Measurements from ENCODE around the gene PDCD2L. TPM values are rescaled to one million over a fixed set of nuclear protein-coding genes. Genes with fewer than 3 reads are reported as not detected.

PDCD2L gene
- total and polyA plus RNA-seq, 2 of the 8 experiments (the other 6 are each of a cell fraction or from before 2014, with no cell fraction given) = 51.5 to 78.1 TPM

- CTCF ChIA-PET (ENCODE audit: partially characterized antibody) = interaction anchor here (0.6 kb wide), 1 partner anchor 392 kb away, joined by 3 read pairs; no protein-coding TSS in a partner anchor
- Histone ChIP-seq H4K20me1 (replicated peaks in 1 of 2; ENCODE audit: control insufficient read depth in 1 of 2, insufficient read depth in 2 of 2, low read length in 2 of 2) (peaks cover 1 to 34% of the 10 kb centered on the region in 2 experiments), H2BK15ac (ENCODE audit: low read length) (no peak overlapping the region), H3K18ac (ENCODE audit: extremely low read depth, low read length) (no peak overlapping the region), H3K36me3 (ENCODE audit: control insufficient read depth in 2 of 4, insufficient read depth in 4 of 4, low read length in 3 of 4) (peaks cover 53 to 73% (median 68%) of the 10 kb centered on the region in 4 experiments), H3K9ac (replicated peaks in 1 of 4; ENCODE audit: extremely low read depth in 1 of 4, low read depth in 3 of 4, low read length in 3 of 4) (no peak overlapping the region), H2AFZ (ENCODE audit: low read length) (no peak overlapping the region), H3K79me1 (ENCODE audit: low read depth, low read length) (no peaks in the 10 kb centered on the region; the same call in none of the 2 replicates), H3K27ac (ENCODE audit: low read depth, low read length) (no peak overlapping the region), H3K4me2 (ENCODE audit: insufficient read depth in 1 of 2, low read depth in 2 of 2, low read length in 2 of 2) (no peak overlapping the region), H2BK120ac (replicated peaks; ENCODE audit: low read depth, low read length) (no peak overlapping the region), H4K5ac (ENCODE audit: insufficient read length, low read depth, low read length) (no peak overlapping the region), H4K91ac (replicated peaks; ENCODE audit: insufficient read length, low read length) (no peak overlapping the region), H2AK5ac (ENCODE audit: low read depth, low read length) (no peak overlapping the region), H3K79me2 (ENCODE audit: control insufficient read depth in 1 of 2, insufficient read depth in 2 of 2, low read length in 2 of 2) (no peaks in the 10 kb centered on the region; a peak in 1 of 4 replicates), H3K56ac (replicated peaks; ENCODE audit: insufficient read length, low read depth, low read length) (no peak overlapping the region), H3K23ac (ENCODE audit: insufficient read length) (no peak overlapping the region), H3K4me1 (replicated peaks in 1 of 4; ENCODE audit: control insufficient read depth in 3 of 4, insufficient read depth in 4 of 4, low read length in 3 of 4) (no peaks in the 10 kb centered on the region), H2BK12ac (ENCODE audit: low read depth, low read length) (no peak overlapping the region), H3K4me3 (ENCODE audit: extremely low read depth in 1 of 4, insufficient read depth in 2 of 4, low read depth in 3 of 4, low read length in 4 of 4) (no peak overlapping the region), H3K27me3 (replicated peaks in 1 of 4; ENCODE audit: control insufficient read depth in 3 of 4, extremely low read depth in 1 of 4, insufficient read depth in 3 of 4, low read length in 3 of 4) (no peaks in the 10 kb centered on the region), H3K9me3 (ENCODE audit: insufficient read depth in 2 of 2, low read depth in 1 of 2, low read length in 1 of 2) (no peaks in the 10 kb centered on the region), H4K8ac (ENCODE audit: extremely low read depth, insufficient read depth, low read length) (no peak overlapping the region), H3K14ac (ENCODE audit: insufficient read length) (no peak overlapping the region), H3K23me2 (ENCODE audit: low read depth, low read length) (0 out of 2 replicates have a peak, but pooled peaks cover 2% of the 10 kb centered on the region), H3K4ac (replicated peaks; ENCODE audit: insufficient read length, low read depth, low read length) (no peak overlapping the region), H2BK20ac (ENCODE audit: low read length) (no peak overlapping the region), H2BK5ac (ENCODE audit: low read depth, low read length) (no peak overlapping the region)
- 93% methylated on average over 5 of the region's 5 CpGs; no CpG with 5 or more reads in 1 of the 2 experiments for WGBS, 2 experiments (ENCODE audit: extremely low coverage in 1 of 2, insufficient coverage in 1 of 2, insufficient read length in 1 of 2, insufficient replicate concordance in 2 of 2, low coverage in 1 of 2, low lambda C conversion rate in 2 of 2, missing lambda C conversion rate in 1 of 2)
- DNase-seq (ENCODE audit: low read depth in 1 of 2, low spot score in 2 of 2) (no peak), FAIRE-seq (no peak)
- TF ChIP-seq SRF (IDR thresholded peaks at IDR 0.05; ENCODE audit: low read depth, low read length) (no peak), KDM1A (IDR thresholded peaks at IDR 0.05; ENCODE audit: borderline replicate concordance, low read length) (no peak), SIX5 (IDR thresholded peaks at IDR 0.05; ENCODE audit: low read depth, low read length) (no peak), BCL11A (IDR thresholded peaks at IDR 0.05; ENCODE audit: low read depth in 2 of 2, low read length in 2 of 2) (no peak), CEBPB (IDR thresholded peaks at IDR 0.05; ENCODE audit: low read depth, low read length) (no peak), TAF1 (IDR thresholded peaks at IDR 0.05; ENCODE audit: low read depth, low read length) (no peak), HDAC2 (IDR thresholded peaks at IDR 0.05; ENCODE audit: borderline replicate concordance in 1 of 2, low read depth in 2 of 2, low read length in 2 of 2) (no peak), TAF7 (optimal IDR thresholded peaks at IDR 0.05; ENCODE audit: borderline replicate concordance, low read depth, low read length) (no peak), POLR2AphosphoS5 (IDR thresholded peaks at IDR 0.05; ENCODE audit: low read depth, low read length) (no peak), EGR1 (IDR thresholded peaks at IDR 0.05; ENCODE audit: borderline replicate concordance, low read depth, low read length) (no peak), SP2 (IDR thresholded peaks at IDR 0.05; ENCODE audit: low read length) (no peak), E2F6 (IDR thresholded peaks at IDR 0.05) (no peak)
- POLR2A ChIA-PET (ENCODE audit: partially characterized antibody) = interaction anchor here (1.0 to 2.6 kb wide), 5 partner anchors 8 to 31 kb away, joined by 3 to 18 read pairs (median 4); no protein-coding TSS in a partner anchor
Observed at GRCh38 chr19:34380639-34381241, 23.5 kb upstream of the PDCD2L start.
